Activated gamma-delta T cell treated with anti-CD3 and anti-CD28 coated beads, Interleukin-2, amount 50 U/mL, for 16 hours (primary cell): ENCODE data around the gene PPP4C.
A peak's percentile ranks its signal among the peaks of the same experiment; 100 is the strongest.

Experiments
- DNase-seq: peaks from one replicate; pipeline ENCODE4 v3.0.0-alpha.2; 2020; ENCODE audit warnings: low read depth

Gene PPP4C

DNA sequence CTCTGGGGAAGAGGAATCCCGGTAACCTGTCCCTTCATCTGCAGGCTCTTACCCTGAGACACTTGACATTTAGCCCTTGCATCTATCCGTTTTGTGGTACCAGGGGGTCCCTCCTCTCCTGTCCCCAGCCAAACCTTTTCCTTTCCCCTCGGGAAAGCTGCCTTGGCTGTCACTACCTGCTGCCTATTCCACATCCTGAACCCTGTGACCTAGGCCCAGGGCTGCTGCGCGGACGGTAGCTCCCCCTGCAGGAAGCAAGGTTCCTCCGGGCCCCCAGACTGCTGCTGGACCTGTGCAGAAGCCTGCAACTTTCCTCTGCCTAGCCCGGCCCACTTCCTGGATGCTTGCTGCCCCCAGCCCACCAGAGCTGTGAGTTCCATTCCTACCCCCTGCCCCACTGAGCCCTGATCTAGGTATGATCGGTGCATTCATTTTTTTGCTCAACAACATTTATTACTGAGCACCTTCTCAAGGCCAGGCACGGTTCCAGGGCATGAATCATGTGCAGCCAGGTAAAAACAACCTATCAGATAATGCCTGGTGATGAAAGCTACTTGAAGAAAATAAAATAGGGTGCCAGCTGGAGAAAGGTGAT lies 20.7 kb upstream of the PPP4C start:
- DNase-seq, result no peak

DNA sequence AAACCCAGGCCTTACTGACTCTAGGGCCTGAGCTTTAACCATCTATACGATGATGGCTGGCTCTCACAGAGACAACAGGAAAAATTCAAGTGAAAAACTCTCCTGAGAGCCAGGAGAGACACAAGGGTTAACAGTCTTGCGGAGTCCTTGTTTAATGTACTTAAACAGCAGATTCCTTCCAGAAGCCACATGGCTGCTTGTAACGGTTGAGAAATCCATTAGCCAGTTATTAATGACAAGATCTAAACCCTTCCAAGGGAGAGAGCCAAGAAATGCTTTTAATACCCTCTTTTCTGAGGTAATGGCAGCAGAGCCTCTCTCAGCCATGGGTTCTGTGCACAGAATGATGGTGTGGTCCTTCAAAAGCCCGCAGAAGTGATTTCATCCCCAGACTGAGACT lies 15.4 kb upstream of the PPP4C start:
- no peak for DNase-seq

- DNase-seq, result no peak
Measured at GRCh38 chr16:30060836-30061554, 14.8 kb upstream of the PPP4C start.

DNA sequence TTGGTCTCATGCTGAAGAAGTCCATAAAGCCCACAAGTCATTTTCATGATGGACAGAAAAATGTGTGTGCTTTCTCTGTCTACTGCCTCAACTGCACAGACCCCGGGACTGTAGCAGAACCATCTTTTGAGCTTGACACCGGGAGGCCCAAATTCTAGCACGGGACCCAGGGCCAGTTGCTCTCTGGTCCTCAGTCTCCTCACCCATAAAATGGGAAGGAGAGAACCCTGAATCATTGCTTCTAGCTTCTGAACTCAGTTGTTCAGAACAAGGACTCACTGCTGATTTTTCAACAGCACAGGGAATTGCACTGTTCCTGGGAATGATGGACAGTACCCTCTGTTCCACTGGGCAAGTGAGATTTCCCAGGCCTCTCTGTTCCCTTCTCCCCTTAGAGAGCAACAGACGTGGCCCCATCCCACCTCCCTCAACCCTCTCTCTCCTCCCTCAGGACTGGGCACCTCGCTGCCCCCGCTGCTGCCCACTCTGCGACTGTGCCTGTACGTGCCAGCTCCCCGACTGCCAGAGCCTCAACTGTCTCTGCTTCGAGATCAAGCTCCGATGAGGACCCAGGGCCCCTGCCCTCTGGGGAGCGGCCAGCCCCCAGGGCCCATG lies 12.4 kb upstream of the PPP4C start:
- DNase-seq, result no peak

GRCh38 chr16:30063893-30064728 lies 11.7 kb upstream of the PPP4C start:
- DNase-seq, result peak; percentile 52

DNA sequence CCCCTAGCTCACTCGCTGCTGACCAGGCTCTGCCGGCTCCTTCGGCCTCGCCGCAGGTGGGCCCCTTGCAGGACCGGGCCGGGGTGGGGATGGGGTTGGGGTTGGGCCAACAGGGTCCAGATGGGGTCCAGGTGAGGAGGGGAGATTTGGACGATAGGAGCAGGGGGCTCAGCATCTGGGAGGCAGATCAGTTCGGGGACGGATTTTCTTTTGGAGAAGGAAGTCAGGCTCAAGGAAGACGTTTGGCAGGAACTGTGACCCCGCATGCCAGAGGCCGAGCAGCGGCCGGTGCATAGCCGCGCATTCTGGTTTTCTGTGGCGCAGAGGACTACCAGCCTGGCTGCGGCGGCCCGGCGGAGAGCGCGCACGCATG lies 11.1 kb upstream of the PPP4C start:
- DNase-seq, result no peak

DNA sequence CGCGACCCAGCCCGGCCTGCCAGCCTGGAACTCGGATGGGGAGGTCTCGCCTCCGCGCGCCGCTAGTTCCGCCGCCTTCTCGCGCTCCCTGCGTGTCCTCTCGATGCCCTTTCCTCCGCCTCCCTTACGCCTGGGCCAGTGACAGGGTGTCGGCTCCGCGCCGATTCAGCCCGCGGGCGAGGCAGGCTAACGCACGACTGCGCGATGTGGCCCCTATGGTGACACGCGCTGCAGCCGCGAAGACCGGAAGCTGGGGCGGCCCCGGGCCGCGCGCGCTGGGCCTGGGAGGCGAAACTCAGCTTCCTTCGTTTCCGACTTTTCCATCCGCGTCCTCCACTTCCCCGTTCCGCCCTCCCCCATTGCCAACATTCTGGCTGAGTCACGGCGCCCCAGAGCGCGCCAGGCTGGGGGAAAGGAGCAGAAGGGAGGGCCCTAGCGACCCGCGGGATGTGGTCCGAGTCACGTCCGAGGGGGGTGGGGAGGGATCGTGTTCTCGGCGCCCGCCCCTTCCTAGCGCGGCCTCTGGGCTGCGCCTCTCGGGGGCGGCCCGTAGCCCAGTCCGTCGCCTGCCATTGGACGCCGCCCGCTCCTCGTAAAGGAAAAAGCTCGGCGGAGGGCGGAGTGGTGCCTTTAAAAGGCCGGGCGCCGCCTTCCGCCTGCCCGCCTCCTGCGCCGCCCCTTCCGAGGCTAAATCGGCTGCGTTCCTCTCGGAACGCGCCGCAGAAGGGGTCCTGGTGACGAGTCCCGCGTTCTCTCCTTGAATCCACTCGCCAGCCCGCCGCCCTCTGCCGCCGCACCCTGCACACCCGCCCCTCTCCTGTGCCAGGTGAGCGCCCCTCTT lies 10.5 kb upstream of the PPP4C start, which contains the start of gene ALDOA:
Gene ALDOA (plus strand): TSS at position 659 of the 841 bp plus-strand sequence. CDS start 1,138 bp downstream, outside the sequence.
- DNase-seq, result peak; percentile 92

DNA sequence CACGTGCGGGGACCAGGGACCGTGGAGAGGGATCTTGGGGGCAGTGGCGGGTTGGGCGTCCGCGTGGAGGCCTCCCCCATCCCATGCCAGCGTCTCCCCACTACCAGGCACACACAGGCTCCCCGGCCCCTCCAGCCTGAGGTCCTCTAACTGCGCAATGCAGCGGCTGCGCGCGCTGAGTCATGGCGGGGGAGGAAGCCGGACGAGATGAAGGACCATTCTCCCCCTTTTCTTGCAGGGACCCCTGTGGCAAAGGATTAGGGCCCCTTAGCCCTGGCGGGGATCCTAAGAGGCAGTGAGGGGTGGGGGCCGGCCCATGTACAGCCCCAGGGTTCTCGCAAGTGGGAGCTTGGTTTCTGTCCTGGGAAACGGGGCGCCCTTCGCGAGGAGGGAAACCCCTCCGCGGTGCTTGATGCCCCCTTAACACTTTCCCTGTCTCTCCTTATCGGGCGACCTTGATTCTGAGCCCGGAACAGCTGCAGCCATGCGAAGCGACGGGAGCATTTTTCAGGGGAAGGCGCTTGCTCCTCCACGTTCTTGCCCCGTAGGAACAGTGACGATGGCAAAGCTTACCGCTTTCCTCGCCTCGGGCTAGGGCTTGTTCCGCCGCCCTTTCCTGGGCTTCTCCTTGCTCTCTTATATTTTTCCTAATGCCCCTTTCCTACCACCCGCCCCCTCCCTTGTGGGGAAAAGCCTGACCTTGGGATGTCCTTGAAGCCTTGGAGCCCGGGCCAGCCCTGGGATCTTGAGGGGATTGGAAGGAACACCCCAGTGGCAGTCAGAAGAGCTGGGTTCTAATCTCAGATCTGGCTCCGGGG lies 9.6 kb upstream of the PPP4C start:
- DNase-seq, result no peak

DNA sequence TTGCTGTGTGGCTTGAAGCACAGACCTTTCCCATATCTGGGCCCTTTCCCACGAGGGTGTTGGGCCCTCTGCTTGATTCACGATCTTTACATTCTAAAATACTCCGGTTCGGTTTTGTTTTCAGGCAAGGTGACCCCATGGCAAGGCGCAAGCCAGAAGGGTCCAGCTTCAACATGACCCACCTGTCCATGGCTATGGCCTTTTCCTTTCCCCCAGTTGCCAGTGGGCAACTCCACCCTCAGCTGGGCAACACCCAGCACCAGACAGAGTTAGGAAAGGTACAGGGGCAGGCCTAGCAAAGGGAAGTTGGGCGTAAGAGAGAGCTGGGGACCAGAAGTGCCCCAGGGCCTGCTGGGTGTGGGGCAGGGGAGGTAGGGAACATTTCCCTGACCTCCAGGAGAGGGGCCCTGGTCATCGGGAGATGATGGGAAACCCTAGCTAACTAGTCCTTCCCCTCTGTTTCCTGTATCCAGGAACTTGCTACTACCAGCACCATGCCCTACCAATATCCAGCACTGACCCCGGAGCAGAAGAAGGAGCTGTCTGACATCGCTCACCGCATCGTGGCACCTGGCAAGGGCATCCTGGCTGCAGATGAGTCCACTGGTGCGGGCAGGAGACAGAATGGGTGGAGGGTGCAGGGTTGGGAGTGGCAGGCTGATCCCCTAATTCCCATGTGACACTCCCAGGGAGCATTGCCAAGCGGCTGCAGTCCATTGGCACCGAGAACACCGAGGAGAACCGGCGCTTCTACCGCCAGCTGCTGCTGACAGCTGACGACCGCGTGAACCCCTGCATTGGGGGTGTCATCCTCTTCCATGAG lies 8.8 kb upstream of the PPP4C start:
- DNase-seq, result no peak

GRCh38 chr16:30067584-30067916 lies 8.2 kb upstream of the PPP4C start:
- no peak for DNase-seq

DNA sequence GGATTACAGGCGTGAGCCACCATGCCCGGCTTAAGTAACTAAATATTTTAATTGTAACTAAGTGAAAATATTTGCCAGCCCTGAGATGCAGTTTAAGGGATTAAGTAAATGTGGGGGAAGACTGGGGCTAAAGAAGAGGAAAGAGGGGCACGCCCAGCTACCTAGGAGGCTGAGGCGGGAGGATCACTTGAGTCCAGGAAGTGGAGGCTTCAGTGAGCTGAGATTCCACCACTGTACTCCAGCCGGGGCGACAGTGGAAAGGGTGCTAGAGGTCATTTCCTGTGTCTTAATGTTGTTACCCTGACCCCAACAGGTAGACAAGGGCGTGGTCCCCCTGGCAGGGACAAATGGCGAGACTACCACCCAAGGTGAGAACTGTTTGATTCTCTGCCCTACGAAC lies 7.5 kb upstream of the PPP4C start:
- no peak for DNase-seq

- DNase-seq, result peak; percentile 26
Measured at GRCh38 chr16:30068750-30069610, 6.8 kb upstream of the PPP4C start.

DNA sequence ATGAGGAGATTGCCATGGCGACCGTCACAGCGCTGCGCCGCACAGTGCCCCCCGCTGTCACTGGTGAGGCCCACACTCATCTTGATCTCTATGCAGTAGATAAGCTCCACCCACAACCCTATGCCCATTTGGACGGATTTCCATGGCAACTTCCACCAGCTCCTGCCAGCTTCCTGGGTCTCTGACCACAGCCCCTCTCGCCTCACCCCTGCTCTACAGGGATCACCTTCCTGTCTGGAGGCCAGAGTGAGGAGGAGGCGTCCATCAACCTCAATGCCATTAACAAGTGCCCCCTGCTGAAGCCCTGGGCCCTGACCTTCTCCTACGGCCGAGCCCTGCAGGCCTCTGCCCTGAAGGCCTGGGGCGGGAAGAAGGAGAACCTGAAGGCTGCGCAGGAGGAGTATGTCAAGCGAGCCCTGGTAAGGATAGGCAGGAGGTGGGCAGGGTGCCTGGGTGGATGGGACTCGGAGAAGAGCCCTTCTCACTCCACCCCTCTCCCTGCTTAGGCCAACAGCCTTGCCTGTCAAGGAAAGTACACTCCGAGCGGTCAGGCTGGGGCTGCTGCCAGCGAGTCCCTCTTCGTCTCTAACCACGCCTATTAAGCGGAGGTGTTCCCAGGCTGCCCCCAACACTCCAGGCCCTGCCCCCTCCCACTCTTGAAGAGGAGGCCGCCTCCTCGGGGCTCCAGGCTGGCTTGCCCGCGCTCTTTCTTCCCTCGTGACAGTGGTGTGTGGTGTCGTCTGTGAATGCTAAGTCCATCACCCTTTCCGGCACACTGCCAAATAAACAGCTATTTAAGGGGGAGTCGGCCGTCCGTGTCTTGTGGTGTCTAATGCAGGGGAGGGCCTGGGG lies 6.0 kb upstream of the PPP4C start:
- DNase-seq, result no peak

DNA sequence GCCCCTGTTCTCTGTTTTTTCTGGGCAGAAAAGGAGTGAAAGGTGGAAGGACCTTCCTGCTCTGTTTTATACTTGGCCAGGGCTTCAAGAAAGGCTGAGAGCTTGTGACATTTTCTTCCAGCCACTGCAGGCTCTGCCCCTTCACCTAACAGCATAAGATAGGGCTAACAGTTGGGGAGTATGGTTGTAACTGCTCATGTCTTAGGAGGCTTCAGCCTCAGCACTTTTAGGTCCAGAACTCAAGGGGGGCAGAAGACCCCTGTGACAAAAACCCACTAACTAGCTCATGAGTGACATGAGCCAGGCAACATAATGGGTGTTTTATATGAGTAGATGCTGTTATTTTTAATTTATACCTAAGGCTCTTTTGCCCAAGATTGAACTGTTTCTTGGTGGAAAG lies 5.3 kb upstream of the PPP4C start:
- no peak for DNase-seq

GRCh38 chr16:30076276-30076791 lies 540 bp downstream of the PPP4C start:
- DNase-seq, result no peak

GRCh38 chr16:30077656-30078055 lies 1.9 kb downstream of the PPP4C start:
- DNase-seq, result no peak

DNA sequence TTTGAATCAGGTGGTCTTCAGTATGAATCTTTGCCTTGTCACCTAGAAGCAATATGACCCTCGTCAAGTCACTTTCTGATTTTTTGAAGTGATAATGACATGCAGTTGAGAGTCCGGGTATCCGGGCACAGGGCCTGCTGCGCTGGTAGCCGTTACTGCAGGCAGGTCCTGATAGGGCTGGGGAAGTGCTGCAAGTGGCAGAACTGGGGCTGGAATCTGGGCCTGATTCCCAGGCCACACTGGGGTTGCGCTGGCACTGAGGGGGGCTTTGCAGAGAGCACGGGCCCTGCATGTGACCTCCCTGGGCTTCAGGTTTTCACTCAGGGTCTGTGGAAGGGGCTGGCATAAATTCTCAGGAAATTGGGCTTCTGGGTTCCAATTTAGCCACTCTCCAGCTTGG lies 3.0 kb downstream of the PPP4C start:
- no peak for DNase-seq

- no peak for DNase-seq
Measured at GRCh38 chr16:30079480-30079879, 3.7 kb downstream of the PPP4C start.
